Measurements from ENCODE around the gene APBB1. TPM values are rescaled to one million over a fixed set of nuclear protein-coding genes. Genes with fewer than 3 reads are reported as not detected.
A peak's percentile ranks its signal among the peaks of the same experiment; 100 is the strongest.

The APBB1 gene
- 45.1 TPM for total RNA-seq

DNA sequence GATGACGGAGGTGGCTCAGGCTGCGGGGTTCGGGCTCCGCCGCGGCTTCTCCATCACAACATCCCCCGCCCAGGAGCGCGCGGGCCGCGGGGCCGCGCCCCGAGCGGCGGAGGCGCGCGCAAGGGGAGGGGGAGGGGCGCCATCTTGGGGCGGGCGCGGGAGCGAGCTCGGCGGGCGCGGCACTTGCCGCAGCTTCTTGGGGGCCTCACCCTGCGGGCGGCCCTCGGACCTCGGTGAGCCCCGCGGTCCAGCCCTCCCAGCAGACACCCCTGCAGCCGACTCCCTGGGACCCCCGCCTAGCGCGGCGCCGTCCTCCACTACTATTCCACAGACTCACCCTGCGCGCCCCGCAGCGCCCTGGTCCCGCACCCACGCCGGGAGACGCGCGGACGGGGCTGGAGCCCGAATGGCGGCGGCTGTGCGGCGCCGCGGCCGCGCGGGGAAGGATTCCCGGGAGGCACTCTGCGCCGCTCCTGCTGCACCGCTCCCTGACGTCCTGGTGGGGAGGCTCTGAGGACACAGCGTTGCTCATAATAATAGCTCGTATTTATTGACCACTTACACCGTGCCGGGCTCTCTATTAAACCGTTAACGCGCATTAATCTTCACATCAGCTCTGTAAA is at the start of gene APBB1:
Gene APBB1 (minus strand): TSS at position 86 of the 623 bp plus-strand sequence. CDS start 7,747 bp downstream, outside the sequence.
- DNase-seq (ENCODE audit: low spot score), result peak; percentile 56

DNA sequence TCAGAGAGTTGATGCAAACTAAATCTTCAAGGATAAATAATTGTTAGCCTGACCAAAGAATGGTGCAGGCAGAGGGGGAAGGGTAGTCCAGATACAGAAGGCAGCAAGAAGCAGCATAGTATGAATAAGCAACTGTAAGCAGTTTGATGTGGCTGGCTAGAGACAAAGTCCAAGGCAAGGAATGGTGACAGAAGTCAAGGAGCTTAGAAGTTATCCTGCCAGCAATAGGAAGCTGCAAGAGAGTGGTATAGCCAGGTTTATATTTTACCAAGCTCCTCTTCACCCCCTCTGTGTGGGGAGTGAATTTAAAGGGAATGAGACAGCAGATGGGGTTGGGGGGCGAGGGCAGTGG is 40.2 kb upstream of the APBB1 start:
- DNase-seq (ENCODE audit: low spot score), result peak; percentile 32

DNA sequence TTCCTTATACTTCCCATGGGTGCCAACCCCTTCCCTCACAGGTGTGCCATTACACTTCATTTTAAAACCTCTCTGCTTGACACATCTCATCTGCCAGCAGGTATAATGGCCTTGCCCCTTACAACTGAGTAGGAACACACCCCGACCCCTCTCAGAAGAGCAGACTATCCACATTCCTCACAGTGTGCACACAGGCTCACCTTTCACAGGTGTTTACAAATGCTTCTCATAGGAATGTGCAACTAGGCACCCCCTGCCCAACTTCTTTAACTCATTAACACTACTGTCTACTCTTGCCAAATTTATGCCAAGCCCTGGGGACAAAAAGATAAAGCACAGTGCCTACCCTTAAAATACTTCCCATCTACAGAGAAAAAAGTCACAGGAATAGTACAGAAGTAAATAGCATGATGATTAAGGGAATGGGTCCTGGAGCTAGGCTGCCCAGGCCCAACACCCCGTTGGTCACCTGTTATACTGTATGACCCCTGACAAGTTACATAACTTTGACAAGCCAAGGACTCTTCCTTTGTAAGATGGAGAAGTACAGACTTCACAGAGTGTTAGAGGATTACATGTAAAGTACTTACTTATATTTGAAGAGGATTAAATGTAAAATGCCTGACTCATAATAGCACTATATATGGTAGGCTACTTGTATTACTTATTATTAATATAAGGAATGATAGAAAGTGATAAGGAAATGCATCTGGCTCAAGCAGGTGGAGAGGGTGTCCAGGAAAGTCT is 39.6 kb upstream of the APBB1 start:
- no peak for DNase-seq (ENCODE audit: low spot score)

- no peak for DNase-seq (ENCODE audit: low spot score)
These were observed 38.9 kb upstream of the APBB1 start for GRCh38 chr11:6457581-6458320.

- DNase-seq (ENCODE audit: low spot score), result no peak
These were observed 37.6 kb upstream of the APBB1 start for GRCh38 chr11:6456361-6457073.

DNA sequence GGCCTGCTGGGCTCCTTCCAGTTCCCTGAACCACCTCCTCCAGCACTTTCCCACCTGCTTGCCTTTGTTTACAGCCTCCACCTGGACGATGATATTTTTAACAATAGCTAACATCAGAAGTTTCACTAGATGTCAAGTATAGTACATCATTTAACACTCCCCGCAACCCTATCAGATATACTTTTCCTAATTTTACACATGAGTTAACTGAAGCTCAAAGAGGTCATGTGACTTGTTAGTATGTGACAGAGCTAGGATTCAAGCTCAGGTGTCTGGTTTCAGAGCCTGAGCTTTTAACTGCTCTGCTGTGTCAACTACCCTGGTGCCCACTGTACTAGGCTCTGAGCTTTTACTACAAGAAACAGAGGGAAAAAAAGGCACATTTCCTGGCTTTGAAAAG is 36.2 kb upstream of the APBB1 start:
- no peak for DNase-seq (ENCODE audit: low spot score)

GRCh38 chr11:6453152-6453551 is 34.3 kb upstream of the APBB1 start:
- no peak for DNase-seq (ENCODE audit: low spot score)

GRCh38 chr11:6452219-6452618 is 33.3 kb upstream of the APBB1 start:
- no peak for DNase-seq (ENCODE audit: low spot score)

GRCh38 chr11:6448574-6448973 is 29.7 kb upstream of the APBB1 start:
- DNase-seq (ENCODE audit: low spot score), result no peak

- peak; percentile 56 for DNase-seq (ENCODE audit: low spot score)
These were observed 24.5 kb upstream of the APBB1 start for GRCh38 chr11:6443269-6444003.

GRCh38 chr11:6442441-6442840 is 23.5 kb upstream of the APBB1 start:
- no peak for DNase-seq (ENCODE audit: low spot score)

GRCh38 chr11:6440906-6441358 is 22.0 kb upstream of the APBB1 start, which contains the start of gene HPX:
TSS of gene HPX (minus strand) at chr11:6440987. CDS start at chr11:6440963, 24 bp downstream.
- DNase-seq (ENCODE audit: low spot score), result no peak

- peak; percentile 66 for DNase-seq (ENCODE audit: low spot score)
These were observed 20.2 kb upstream of the APBB1 start for GRCh38 chr11:6438979-6439571.

GRCh38 chr11:6437993-6438392 is 19.1 kb upstream of the APBB1 start:
- no peak for DNase-seq (ENCODE audit: low spot score)

GRCh38 chr11:6437423-6437822 is 18.5 kb upstream of the APBB1 start:
- no peak for DNase-seq (ENCODE audit: low spot score)

DNA sequence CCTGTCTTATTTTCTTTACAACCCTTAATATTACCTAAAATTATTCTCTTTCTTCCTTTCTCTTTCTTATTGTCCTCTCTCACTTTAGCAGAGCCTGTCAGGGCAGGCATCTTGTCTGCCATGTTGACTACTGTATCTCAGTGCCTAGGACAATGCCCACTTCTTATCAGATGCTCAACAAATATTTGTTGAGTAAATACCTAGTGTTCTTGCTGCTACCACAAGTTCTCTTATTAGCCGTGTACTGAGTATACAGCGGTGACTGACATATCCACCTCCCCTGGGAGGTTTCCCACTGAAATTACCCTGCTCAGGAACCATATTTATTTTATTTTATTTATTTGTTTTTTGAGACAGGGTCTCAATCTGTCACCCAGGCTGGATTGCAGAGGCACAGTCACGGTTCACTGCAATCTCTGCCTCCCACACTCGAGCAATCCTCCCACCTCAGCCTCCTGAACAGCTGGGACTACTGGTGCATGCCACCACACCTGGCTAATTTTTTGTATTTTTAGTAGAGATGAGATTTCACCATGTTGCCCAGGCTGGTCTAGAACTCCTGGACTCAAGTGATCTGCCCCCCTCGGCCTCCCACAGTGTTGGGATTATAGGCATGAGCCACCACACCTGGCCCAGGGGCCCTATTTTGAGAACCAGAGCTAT is 15.2 kb upstream of the APBB1 start:
- no peak for DNase-seq (ENCODE audit: low spot score)

- no peak for DNase-seq (ENCODE audit: low spot score)
These were observed 13.0 kb upstream of the APBB1 start for GRCh38 chr11:6431861-6432260.

GRCh38 chr11:6427516-6427915 is 8.6 kb upstream of the APBB1 start:
- no peak for DNase-seq (ENCODE audit: low spot score)

- DNase-seq (ENCODE audit: low spot score), result no peak
These were observed 1.8 kb upstream of the APBB1 start for GRCh38 chr11:6420677-6421076.

DNA sequence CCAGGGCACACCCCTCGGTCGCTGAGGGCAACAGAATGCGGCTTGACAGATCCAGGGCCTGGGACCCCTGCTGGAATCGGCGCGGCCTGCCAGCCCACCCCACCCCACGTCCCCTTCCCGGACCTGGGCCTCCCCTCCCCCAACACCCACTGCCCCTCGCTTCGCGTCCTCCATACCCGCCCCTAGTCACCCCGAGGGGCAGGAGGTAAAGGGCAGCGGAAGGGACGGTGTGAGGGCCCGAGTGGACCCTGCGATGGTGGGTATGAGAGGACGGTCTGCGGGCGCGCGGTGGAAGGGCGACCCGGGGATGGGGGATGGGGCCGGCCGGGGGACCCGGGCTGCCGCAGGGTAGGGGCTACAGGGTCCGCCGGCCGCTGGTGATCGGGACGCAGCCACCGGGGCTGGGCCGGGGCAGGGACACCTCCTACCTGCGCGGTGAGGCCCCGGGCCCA is 311 bp downstream of the APBB1 start:
- no peak for DNase-seq (ENCODE audit: low spot score)
